Neural progenitor cell (in vitro differentiated cells): ENCODE measurements around the gene SDK1.

Experiments
- EZH2 ChIP-seq: fragments of 200-600 bp; sonication (generic); IDR thresholded peaks from 2 replicates; pipeline ENCODE4 v1.6.1; 2017; ENCODE audit warnings: antibody characterized with exemption, mild to moderate bottlenecking, moderate library complexity
- TF ChIP-seq, protein P1 (sequence below): fragments of 200-600 bp; sonication (generic); IDR thresholded peaks from 2 replicates; pipeline ENCODE4 v1.5.1; 2017; ENCODE audit warnings: antibody characterized with exemption, mild to moderate bottlenecking

DNA sequence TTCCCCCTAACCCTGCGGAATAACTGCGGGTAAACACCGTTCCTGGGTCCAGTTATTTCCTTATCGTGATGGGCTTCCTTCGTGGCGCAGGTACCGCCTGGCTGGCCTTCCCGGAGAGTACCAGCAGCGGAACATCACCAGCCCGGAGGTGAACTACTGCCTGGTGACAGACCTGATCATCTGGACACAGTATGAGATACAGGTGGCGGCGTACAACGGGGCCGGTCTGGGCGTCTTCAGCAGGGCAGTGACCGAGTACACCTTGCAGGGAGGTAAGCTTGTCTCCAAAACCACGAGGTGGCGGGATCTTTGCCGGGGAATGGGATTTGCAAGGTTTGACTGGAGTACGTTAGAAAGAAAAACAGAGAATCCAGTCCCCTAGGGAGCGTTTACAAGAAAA is 716.0 kb downstream of the SDK1 start:
- TF ChIP-seq, protein P1, sequence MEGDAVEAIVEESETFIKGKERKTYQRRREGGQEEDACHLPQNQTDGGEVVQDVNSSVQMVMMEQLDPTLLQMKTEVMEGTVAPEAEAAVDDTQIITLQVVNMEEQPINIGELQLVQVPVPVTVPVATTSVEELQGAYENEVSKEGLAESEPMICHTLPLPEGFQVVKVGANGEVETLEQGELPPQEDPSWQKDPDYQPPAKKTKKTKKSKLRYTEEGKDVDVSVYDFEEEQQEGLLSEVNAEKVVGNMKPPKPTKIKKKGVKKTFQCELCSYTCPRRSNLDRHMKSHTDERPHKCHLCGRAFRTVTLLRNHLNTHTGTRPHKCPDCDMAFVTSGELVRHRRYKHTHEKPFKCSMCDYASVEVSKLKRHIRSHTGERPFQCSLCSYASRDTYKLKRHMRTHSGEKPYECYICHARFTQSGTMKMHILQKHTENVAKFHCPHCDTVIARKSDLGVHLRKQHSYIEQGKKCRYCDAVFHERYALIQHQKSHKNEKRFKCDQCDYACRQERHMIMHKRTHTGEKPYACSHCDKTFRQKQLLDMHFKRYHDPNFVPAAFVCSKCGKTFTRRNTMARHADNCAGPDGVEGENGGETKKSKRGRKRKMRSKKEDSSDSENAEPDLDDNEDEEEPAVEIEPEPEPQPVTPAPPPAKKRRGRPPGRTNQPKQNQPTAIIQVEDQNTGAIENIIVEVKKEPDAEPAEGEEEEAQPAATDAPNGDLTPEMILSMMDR = no peak
- TF ChIP-seq EZH2 = no peak
